HG03558 (cell line): ENCODE results near the gene RGS8.

ENCODE experiments used
- ATAC-seq: cut with Tn5 transposase; IDR thresholded peaks from one replicate; pipeline ENCODE4 v1.9.1; 2021; ENCODE audit warnings: moderate number of reproducible peaks; ENCODE audit not compliant: unreplicated experiment; ENCODE audit errors: extremely low read depth

Gene RGS8

DNA sequence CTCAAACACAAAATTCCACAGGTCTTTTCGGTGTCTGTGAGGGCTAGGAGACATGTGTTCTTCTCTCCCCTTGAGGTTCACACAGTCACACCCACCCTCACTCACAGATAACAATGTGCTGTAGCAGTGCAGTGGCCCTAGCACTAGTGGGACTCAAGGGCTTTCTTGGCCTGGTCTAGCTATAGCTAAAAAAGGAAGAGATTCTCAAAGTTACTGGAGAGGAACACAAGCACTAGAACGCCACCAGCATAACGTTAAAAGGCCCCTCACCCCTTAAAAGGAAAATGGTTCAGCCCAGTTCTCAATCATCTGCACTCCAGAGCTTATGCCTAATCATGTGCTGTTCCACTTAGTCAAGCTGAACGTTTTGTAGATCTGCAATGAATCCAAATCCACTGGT, 39.5 kb downstream of the RGS8 start:
- ATAC-seq: no peak

GRCh38 chr1:182643699-182644098, 40.7 kb downstream of the RGS8 start:
- no peak for ATAC-seq

- no peak for ATAC-seq
Measured at GRCh38 chr1:182642461-182642860, 41.9 kb downstream of the RGS8 start.

DNA sequence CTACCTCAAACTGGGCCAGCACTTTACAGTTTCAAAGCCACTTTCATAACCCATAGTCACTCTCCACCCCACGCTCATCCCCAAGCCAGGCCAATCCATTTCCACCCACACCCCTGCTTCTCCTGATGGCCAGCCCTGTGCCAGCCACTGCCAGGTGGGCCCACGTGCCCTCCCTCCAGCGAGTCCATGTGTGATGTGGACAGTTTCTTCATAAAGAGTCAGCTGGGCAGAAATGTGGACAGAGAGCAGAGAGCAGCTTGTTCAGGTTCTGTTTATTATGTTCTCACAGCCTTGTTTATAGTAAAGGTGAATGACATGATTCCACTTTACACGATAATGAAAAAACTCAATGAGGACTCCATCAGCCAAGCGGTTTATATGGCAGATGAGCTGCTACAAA, 42.8 kb downstream of the RGS8 start:
- no peak for ATAC-seq

DNA sequence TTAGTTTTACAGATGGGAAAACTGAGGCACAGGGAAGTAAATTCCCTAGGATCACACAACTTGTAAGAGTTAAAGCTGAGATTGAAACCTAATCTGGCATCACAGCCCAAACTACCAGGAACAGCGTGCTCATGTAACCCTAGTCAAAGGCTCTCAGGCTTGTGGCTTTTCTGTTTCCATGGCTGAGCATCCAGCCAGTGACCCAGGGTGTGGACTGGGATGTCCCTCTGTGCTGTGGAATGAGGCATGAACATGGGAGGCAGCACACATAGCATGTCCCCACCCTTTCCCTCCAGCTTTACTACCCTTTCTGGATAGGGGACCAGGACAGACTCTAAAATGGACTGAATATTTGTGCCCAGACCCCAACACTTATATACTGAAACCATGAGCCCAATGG, 45.1 kb downstream of the RGS8 start:
- ATAC-seq: no peak

DNA sequence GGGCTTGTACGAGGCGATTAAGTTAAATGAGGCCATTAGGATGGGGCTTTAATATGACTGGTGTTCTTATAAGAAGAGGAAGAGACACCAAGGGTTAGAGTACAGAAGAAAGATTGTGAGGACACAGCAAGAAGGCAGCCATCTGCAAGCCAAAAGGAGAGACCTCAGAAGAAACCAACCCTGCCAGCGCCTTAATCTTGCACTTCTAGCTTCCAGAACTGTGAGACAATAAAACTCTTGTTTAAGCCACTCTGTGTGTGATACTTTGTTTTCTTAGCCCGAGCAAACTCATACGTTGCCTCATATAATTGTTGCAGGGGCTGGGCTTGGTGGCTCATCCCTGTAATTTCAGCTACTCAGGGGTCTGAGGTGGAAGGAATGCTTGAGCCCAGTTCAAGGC, 46.6 kb downstream of the RGS8 start:
- ATAC-seq: no peak

- no peak for ATAC-seq
Measured at GRCh38 chr1:182635871-182636270, 48.5 kb downstream of the RGS8 start.
